H1 (cell line): ENCODE measurements around the gene NUP155. TPM values are rescaled to one million over a fixed set of nuclear protein-coding genes. Genes with fewer than 3 reads are reported as not detected.

Experiments used
- CTCF ChIA-PET: fragments of 300-600 bp; sonication (Branson Sonifier 250); formaldehyde crosslinking; loops from one replicate; lab custom pipeline; 2021; ENCODE audit not compliant: partially characterized antibody; lab: Charles Lee
- POLR2A ChIA-PET: fragments of 300-600 bp; sonication (Branson Sonifier 250); formaldehyde crosslinking; loops from one replicate; lab custom pipeline; 2021; ENCODE audit warnings: inconsistent platforms; ENCODE audit not compliant: partially characterized antibody; lab: Charles Lee
- DNase-seq, 2 experiments: peaks; one replicate each; pipeline versions ENCODE4 v3.0.0 to v3.0.0-alpha.2; 2010 to 2022; ENCODE audit warnings: low spot score in 2 of 2, low read depth in 1 of 2, mixed read lengths in 1 of 2
- FAIRE-seq: peaks from 2 replicates; lab custom pipeline; 2011; peaks lifted over from hg19 to GRCh38; lab: Jason Lieb, UNC
- H2AFZ ChIP-seq: 2 replicates; pipeline ENCODE4 v1.8.1; 2012; ENCODE audit warnings: low read length, inconsistent platforms
- H2AK5ac ChIP-seq: 2 replicates; pipeline ENCODE4 v1.6.1; 2013; ENCODE audit warnings: low read depth, low read length
- H2BK120ac ChIP-seq: replicated peaks from 2 replicates; pipeline ENCODE3; 2013; ENCODE audit warnings: low read depth, low read length, inconsistent platforms
- H2BK12ac ChIP-seq: 2 replicates; pipeline ENCODE4 v1.6.1; 2013; ENCODE audit warnings: low read depth, low read length
- H2BK15ac ChIP-seq: 2 replicates; pipeline ENCODE4 v1.6.1; 2013; ENCODE audit warnings: low read length
- H2BK20ac ChIP-seq: 2 replicates; pipeline ENCODE4 v1.6.1; 2013; ENCODE audit warnings: low read length
- H2BK5ac ChIP-seq: 2 replicates; pipeline ENCODE4 v1.6.1; 2013; ENCODE audit warnings: low read depth, low read length
- H3K14ac ChIP-seq: 2 replicates; pipeline ENCODE4 v1.6.1; 2013; ENCODE audit warnings: inconsistent platforms; ENCODE audit not compliant: insufficient read length
- H3K18ac ChIP-seq: 2 replicates; pipeline ENCODE4 v1.6.1; 2013; ENCODE audit warnings: low read length; ENCODE audit errors: extremely low read depth
- H3K23ac ChIP-seq: 2 replicates; pipeline ENCODE4 v1.6.1; 2013; ENCODE audit warnings: inconsistent platforms; ENCODE audit not compliant: insufficient read length
- H3K23me2 ChIP-seq: 2 replicates; pipeline ENCODE4 v1.6.1; 2013; ENCODE audit warnings: low read depth, low read length
- H3K27ac ChIP-seq: 2 replicates; pipeline ENCODE4 v1.6.1; 2011; ENCODE audit warnings: low read depth, low read length, inconsistent platforms
- H3K27me3 ChIP-seq, 4 experiments: replicated peaks in 1 of 4; 1 replicate in 1 of 4; 2 replicates in 3 of 4; pipeline versions ENCODE4 v1.6.1 to v1.8.1; 2011 to 2013; ENCODE audit warnings: low read length in 3 of 4, mild to moderate bottlenecking in 3 of 4, inconsistent platforms in 2 of 4, mixed read lengths in 2 of 4, moderate library complexity in 1 of 4; ENCODE audit not compliant: control insufficient read depth in 3 of 4, insufficient read depth in 3 of 4; ENCODE audit errors: extremely low read depth in 1 of 4
- H3K36me3 ChIP-seq, 4 experiments: 2 replicates each; pipeline versions ENCODE4 v1.6.1 to v1.8.1; 2011 to 2013; ENCODE audit warnings: mild to moderate bottlenecking in 4 of 4, low read length in 3 of 4, moderate library complexity in 2 of 4, control low read depth in 1 of 4, inconsistent platforms in 1 of 4; ENCODE audit not compliant: insufficient read depth in 4 of 4, control insufficient read depth in 2 of 4
- H3K4ac ChIP-seq: replicated peaks from 2 replicates; pipeline ENCODE3; 2013; ENCODE audit warnings: low read length, low read depth, mixed read lengths, inconsistent platforms; ENCODE audit not compliant: insufficient read length
- H3K4me1 ChIP-seq, 4 experiments: replicated peaks in 1 of 4; 1 replicate in 1 of 4; 2 replicates in 3 of 4; pipeline versions ENCODE4 v1.6.1 to v1.8.1; 2011 to 2013; ENCODE audit warnings: low read length in 3 of 4, inconsistent platforms in 2 of 4, mixed read lengths in 1 of 4; ENCODE audit not compliant: insufficient read depth in 4 of 4, control insufficient read depth in 3 of 4
- H3K4me2 ChIP-seq, 2 experiments: 2 replicates each; pipeline versions ENCODE4 v1.6.1 to v1.8.1; 2011 to 2013; ENCODE audit warnings: low read depth in 2 of 2, low read length in 2 of 2, control low read depth in 1 of 2, inconsistent platforms in 1 of 2, mild to moderate bottlenecking in 1 of 2; ENCODE audit not compliant: insufficient read depth in 1 of 2
- H3K4me3 ChIP-seq, 4 experiments: fragments of 200-600, 300-600 bp in 1 of 4; sonication (generic), shearing (Covaris generic), sonication (Bioruptor Twin) in 1 of 4; 2 replicates each; pipeline versions ENCODE4 v1.5.1 to v1.8.1; 2011 to 2016; ENCODE audit warnings: low read length in 4 of 4, low read depth in 3 of 4, control low read depth in 2 of 4, inconsistent platforms in 2 of 4, mild to moderate bottlenecking in 2 of 4, mixed read lengths in 1 of 4, moderate library complexity in 1 of 4; ENCODE audit not compliant: insufficient read depth in 2 of 4; ENCODE audit errors: extremely low read depth in 1 of 4
- H3K56ac ChIP-seq: replicated peaks from 2 replicates; pipeline ENCODE3; 2013; ENCODE audit warnings: low read depth, mild to moderate bottlenecking, mixed read lengths, low read length, inconsistent platforms; ENCODE audit not compliant: insufficient read length
- H3K79me1 ChIP-seq: 2 replicates; pipeline ENCODE4 v1.6.1; 2013; ENCODE audit warnings: low read depth, low read length, control low read depth
- H3K79me2 ChIP-seq, 2 experiments: 2 replicates each; pipeline versions ENCODE4 v1.6.1 to v1.8.1; 2012 to 2013; ENCODE audit warnings: low read length in 2 of 2, mild to moderate bottlenecking in 2 of 2, inconsistent platforms in 1 of 2; ENCODE audit not compliant: insufficient read depth in 2 of 2, control insufficient read depth in 1 of 2
- H3K9ac ChIP-seq, 4 experiments: replicated peaks in 1 of 4; 1 replicate in 1 of 4; 2 replicates in 3 of 4; pipeline versions ENCODE4 v1.6.1 to v1.8.1; 2011 to 2013; ENCODE audit warnings: low read depth in 3 of 4, low read length in 3 of 4, control low read depth in 2 of 4, mild to moderate bottlenecking in 2 of 4, moderate library complexity in 2 of 4, inconsistent platforms in 1 of 4; ENCODE audit errors: extremely low read depth in 1 of 4
- H3K9me3 ChIP-seq, 2 experiments: 2 replicates each; pipeline versions ENCODE4 v1.6.1 to v1.8.1; 2012 to 2013; ENCODE audit warnings: mild to moderate bottlenecking in 2 of 2, moderate library complexity in 2 of 2, control low read depth in 1 of 2, inconsistent platforms in 1 of 2, low read depth in 1 of 2, low read length in 1 of 2, mixed read lengths in 1 of 2; ENCODE audit not compliant: insufficient read depth in 2 of 2
- H4K20me1 ChIP-seq, 2 experiments: replicated peaks in 1 of 2; 2 replicates each; pipeline versions ENCODE3 to v1.8.1; 2011 to 2013; ENCODE audit warnings: inconsistent platforms in 2 of 2, low read length in 2 of 2, mild to moderate bottlenecking in 1 of 2; ENCODE audit not compliant: insufficient read depth in 2 of 2, control insufficient read depth in 1 of 2
- H4K5ac ChIP-seq: 2 replicates; pipeline ENCODE4 v1.6.1; 2013; ENCODE audit warnings: low read length, low read depth, mixed read lengths, inconsistent platforms; ENCODE audit not compliant: insufficient read length
- H4K8ac ChIP-seq: 2 replicates; pipeline ENCODE4 v1.8.0; 2013; ENCODE audit warnings: mild to moderate bottlenecking, moderate library complexity, low read length, inconsistent platforms; ENCODE audit not compliant: insufficient read depth; ENCODE audit errors: extremely low read depth
- H4K91ac ChIP-seq: replicated peaks from 2 replicates; pipeline ENCODE3; 2013; ENCODE audit warnings: low read length, mixed read lengths, inconsistent platforms; ENCODE audit not compliant: insufficient read length
- BACH1 ChIP-seq: IDR thresholded peaks from 2 replicates; pipeline ENCODE4 v1.6.1; 2012; ENCODE audit warnings: low read length, improper control_type of control experiment
- CHD1 ChIP-seq: IDR thresholded peaks from 2 replicates; pipeline ENCODE4 v1.6.1; 2012; ENCODE audit warnings: low read depth, low read length, improper control_type of control experiment
- CREB1 ChIP-seq: IDR thresholded peaks from 2 replicates; pipeline ENCODE4 v1.6.1; 2012; ENCODE audit warnings: inconsistent platforms
- EGR1 ChIP-seq: IDR thresholded peaks from 2 replicates; pipeline ENCODE4 v1.6.1; 2011; ENCODE audit warnings: low read depth, low read length, borderline replicate concordance
- EP300 ChIP-seq, 2 experiments: IDR thresholded peaks; 1 replicate in 1 of 2; 2 replicates in 1 of 2; pipeline ENCODE4 v1.6.1; 2011 to 2012; ENCODE audit warnings: low read depth in 2 of 2, low read length in 2 of 2, mild to moderate bottlenecking in 2 of 2, borderline replicate concordance in 1 of 2, inconsistent platforms in 1 of 2, moderate library complexity in 1 of 2
- NRF1 ChIP-seq: IDR thresholded peaks from 2 replicates; pipeline ENCODE4 v1.6.1; 2011; ENCODE audit warnings: mild to moderate bottlenecking, low read depth, low read length, improper control_type of control experiment
- POLR2A ChIP-seq, 2 experiments: IDR thresholded peaks; 1 replicate in 1 of 2; 2 replicates in 1 of 2; pipeline ENCODE4 v1.6.1; 2011; ENCODE audit warnings: low read depth in 2 of 2, low read length in 2 of 2, mild to moderate bottlenecking in 2 of 2; ENCODE audit errors: control extremely low read depth in 1 of 2
- RAD21 ChIP-seq, 2 experiments: IDR thresholded peaks in 1 of 2; conservative IDR thresholded peaks in 1 of 2; 2 replicates each; pipeline ENCODE4 v1.6.1; 2011; ENCODE audit warnings: low read depth in 2 of 2, low read length in 2 of 2, improper control_type of control experiment in 1 of 2, inconsistent platforms in 1 of 2, mild to moderate bottlenecking in 1 of 2, moderate library complexity in 1 of 2
- SP4 ChIP-seq: IDR thresholded peaks from 2 replicates; pipeline ENCODE4 v1.6.1; 2012; ENCODE audit warnings: low read length, inconsistent platforms
- SUZ12 ChIP-seq: fragments of 200-600 bp; sonication (generic); IDR thresholded peaks from 2 replicates; pipeline ENCODE4 v1.6.1; 2012; ENCODE audit warnings: mild to moderate bottlenecking, inconsistent platforms, low read length, moderate library complexity, mixed read lengths
- TBP ChIP-seq: IDR thresholded peaks from 2 replicates; pipeline ENCODE4 v1.6.1; 2011; ENCODE audit warnings: low read depth, low read length, improper control_type of control experiment
- TCF12 ChIP-seq: IDR thresholded peaks from 2 replicates; pipeline ENCODE4 v1.6.1; 2011; ENCODE audit warnings: low read depth, mild to moderate bottlenecking, low read length
- TEAD4 ChIP-seq: IDR thresholded peaks from 2 replicates; pipeline ENCODE4 v1.6.1; 2012; ENCODE audit warnings: low read depth, low read length, inconsistent platforms, mixed read lengths
- polyA plus RNA-seq, 7 experiments: library from polyadenylated mRNA; depleted of rRNA in 3 of 7; stranded (reverse) in 5 of 7; unstranded in 2 of 7; fragments of >200 nt in 5 of 7; fragments of 200-250 nt in 2 of 7; gene quantifications; 1 replicate in 5 of 7; 2 replicates in 1 of 7; 4 replicates in 1 of 7; pipeline versions ENCODE4 v1.2.1 to v1.2.3, GENCODE V29; 2011 to 2013; ENCODE audit warnings: missing spikeins in 2 of 7, mixed read lengths in 2 of 7
- total RNA-seq: library from RNA; stranded (reverse); fragmentation: NEBNext Ultra II Directional; extraction: Animal tissue kit (Norgen Biotek cat#: 25700); gene quantifications from 2 replicates; pipeline ENCODE4 v1.2.1, GENCODE V29; 2021

Gene NUP155
- total and polyA plus RNA-seq, 2 of the 8 experiments (the other 6 are each of a cell fraction or from before 2014, with no cell fraction given) = 27.1 to 91.6 TPM

DNA sequence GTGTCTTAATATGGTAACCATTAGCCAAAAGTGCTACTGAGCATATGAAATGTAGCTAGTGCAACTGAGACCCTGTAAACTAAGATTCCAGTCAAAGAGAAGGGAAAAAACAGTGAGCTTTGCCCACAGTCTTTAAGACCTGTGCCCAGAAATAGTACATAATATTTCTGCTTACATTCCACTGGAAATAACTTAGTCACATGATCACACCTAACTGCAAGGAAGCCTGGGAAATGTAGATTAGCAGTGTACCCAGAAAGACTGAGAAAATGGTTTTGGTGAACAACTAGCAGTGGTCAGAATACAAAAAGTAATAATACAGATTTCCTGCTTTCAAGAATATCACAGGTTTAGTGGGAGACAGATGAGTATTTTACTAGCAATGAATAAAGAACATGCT lies 119.2 kb downstream of the NUP155 start:
- ChIA-PET CTCF (no interaction called here), POLR2A (no interaction called here)
- no peak overlapping the region for H2BK120ac ChIP-seq
- H3K36me3 ChIP-seq = no peaks in the 10 kb centered on the region
- H3K9ac ChIP-seq = no peak overlapping the region
- peaks cover 0 to 6% (median 5%) of the 10 kb centered on the region in 4 experiments; a peak in 3 of 7 replicates for H3K4me1 ChIP-seq
- H2AK5ac ChIP-seq = no peak overlapping the region
- no peak overlapping the region for H4K8ac ChIP-seq
- no peaks in the 10 kb centered on the region; a peak in 1 of 4 replicates for H3K9me3 ChIP-seq
- H3K23ac ChIP-seq = no peak overlapping the region
- no peak overlapping the region for H3K56ac ChIP-seq
- no peaks in the 10 kb centered on the region for H3K79me1 ChIP-seq
- no peak overlapping the region for H2BK15ac ChIP-seq
- H2BK12ac ChIP-seq = no peak overlapping the region
- H3K4me3 ChIP-seq = no peak overlapping the region
- H3K27me3 ChIP-seq = no peaks in the 10 kb centered on the region
- FAIRE-seq (no peak), DNase-seq (no peak)
- TF ChIP-seq CREB1 (no peak), SUZ12 (no peak), TBP (no peak), RAD21 (IDR thresholded peaks at IDR 0.05 in 1 of 2, conservative IDR thresholded peaks at IDR 0.05 in 1 of 2; ENCODE audit: low read depth in 2 of 2, low read length in 2 of 2) (no peak), POLR2A (IDR thresholded peaks at IDR 0.05; ENCODE audit: control extremely low read depth in 1 of 2, low read depth in 2 of 2, low read length in 2 of 2) (no peak), TCF12 (no peak), SP4 (no peak), CHD1 (no peak), TEAD4 (no peak), NRF1 (no peak), EGR1 (no peak), BACH1 (no peak), EP300 (IDR thresholded peaks at IDR 0.05; ENCODE audit: borderline replicate concordance in 1 of 2, low read depth in 2 of 2, low read length in 2 of 2) (no peak)
- H4K91ac ChIP-seq = no peak overlapping the region
- no peak overlapping the region for H4K5ac ChIP-seq
- H3K18ac ChIP-seq = no peak overlapping the region
- no peak overlapping the region for H2AFZ ChIP-seq
- H3K27ac ChIP-seq = no peak overlapping the region
- no peaks in the 10 kb centered on the region for H4K20me1 ChIP-seq
- H2BK20ac ChIP-seq = no peak overlapping the region
- H3K4me2 ChIP-seq = no peak overlapping the region
- H3K14ac ChIP-seq = no peak overlapping the region
- no peak overlapping the region for H2BK5ac ChIP-seq
- H3K4ac ChIP-seq = no peak overlapping the region
- H3K79me2 ChIP-seq = no peaks in the 10 kb centered on the region
- H3K23me2 ChIP-seq = peaks cover 5% of the 10 kb centered on the region
